GM12874 (cell line): ENCODE data around the gene AP4M1.

ENCODE experiments used
- TF ChIP-seq, protein P1 (sequence below): IDR thresholded peaks from 2 replicates; pipeline ENCODE4 v1.5.1; 2011; ENCODE audit warnings: low read depth, mild to moderate bottlenecking, control low read depth, low read length, moderate library complexity; ENCODE audit not compliant: insufficient read depth

AP4M1 gene

DNA sequence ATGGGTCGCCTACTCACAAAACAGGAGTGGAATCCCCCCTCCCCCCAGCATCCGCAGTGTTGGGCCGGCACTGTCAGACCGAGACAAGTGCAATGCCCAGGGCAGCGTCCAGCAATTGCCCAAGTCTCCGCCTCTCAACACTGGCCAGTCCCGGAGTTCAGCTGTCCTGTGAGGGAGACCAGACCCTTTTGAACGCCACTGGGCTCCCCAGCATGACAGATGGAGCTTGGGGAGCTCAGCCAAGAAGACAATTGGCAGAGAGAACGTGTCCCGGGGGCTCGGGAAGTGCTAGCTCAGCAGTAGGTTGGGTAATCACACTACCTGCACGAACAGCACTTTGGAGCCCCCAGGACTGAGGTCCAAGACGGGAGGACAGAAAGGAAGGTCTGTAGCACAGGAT is 7.9 kb upstream of the AP4M1 start:
- TF ChIP-seq, protein P1, sequence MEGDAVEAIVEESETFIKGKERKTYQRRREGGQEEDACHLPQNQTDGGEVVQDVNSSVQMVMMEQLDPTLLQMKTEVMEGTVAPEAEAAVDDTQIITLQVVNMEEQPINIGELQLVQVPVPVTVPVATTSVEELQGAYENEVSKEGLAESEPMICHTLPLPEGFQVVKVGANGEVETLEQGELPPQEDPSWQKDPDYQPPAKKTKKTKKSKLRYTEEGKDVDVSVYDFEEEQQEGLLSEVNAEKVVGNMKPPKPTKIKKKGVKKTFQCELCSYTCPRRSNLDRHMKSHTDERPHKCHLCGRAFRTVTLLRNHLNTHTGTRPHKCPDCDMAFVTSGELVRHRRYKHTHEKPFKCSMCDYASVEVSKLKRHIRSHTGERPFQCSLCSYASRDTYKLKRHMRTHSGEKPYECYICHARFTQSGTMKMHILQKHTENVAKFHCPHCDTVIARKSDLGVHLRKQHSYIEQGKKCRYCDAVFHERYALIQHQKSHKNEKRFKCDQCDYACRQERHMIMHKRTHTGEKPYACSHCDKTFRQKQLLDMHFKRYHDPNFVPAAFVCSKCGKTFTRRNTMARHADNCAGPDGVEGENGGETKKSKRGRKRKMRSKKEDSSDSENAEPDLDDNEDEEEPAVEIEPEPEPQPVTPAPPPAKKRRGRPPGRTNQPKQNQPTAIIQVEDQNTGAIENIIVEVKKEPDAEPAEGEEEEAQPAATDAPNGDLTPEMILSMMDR: no peak

GRCh38 chr7:100093925-100094486 is 7.4 kb upstream of the AP4M1 start:
- TF ChIP-seq, protein P1: no peak

GRCh38 chr7:100095289-100095688 is 6.2 kb upstream of the AP4M1 start:
- TF ChIP-seq, protein P1: no peak

DNA sequence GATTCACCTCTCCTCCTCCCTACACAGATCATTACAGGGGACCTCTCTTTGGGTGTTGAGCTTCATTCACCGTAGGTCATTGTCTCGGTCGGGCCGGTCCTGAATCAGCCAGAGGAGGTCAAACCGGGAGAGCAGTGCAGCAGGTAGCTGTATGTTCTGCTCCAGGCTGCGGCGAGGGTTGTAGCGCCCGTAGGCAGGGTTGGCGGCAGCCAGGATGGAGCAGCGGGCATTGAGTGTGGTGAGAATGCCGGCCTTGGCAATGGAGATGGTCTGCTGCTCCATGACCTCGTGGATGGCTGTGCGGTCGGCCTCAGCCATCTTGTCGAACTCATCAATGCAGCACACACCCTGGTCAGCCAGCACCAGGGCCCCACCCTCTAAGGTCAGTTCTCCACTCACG is 5.7 kb upstream of the AP4M1 start:
- TF ChIP-seq, protein P1: no peak

DNA sequence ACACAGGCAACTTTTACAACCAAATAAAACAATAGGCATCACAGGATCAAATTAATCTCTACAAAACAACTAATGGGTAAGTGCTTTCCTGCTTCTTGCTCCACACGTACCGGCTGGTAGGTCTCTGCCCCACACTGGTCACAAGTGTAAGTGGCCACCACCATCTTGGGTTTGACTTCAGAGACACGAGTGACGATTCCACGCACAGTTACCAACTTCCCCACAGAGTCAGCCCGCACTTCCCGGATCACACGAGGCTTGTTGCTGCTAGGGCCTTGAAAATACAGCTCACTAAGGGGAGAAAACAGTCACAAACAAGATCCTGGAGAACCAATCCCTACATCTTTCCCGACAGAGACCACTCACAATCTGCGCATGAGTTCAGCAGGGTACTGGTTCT is 2.5 kb upstream of the AP4M1 start:
- TF ChIP-seq, protein P1: no peak

DNA sequence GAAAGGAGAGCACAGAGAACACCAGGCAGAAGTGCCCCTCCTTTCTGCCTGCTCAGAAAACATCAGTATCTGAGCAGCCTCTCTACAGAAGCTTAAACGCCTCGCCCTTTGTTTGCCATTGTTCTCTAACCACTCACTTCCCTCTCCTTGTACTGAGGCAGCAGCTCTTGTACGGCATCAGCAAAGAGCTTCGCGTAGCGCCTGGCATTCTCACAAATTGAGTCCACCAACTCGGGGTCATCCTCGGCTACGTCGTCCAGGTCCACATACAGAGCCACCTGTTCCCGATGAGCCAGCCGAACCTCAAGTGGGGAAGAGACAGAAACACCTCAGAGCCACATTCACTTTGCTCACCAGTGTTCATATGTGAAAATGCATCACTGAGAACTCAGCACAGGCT is 2.0 kb upstream of the AP4M1 start:
- TF ChIP-seq, protein P1: no peak

- TF ChIP-seq, protein P1: no peak
Observed at GRCh38 chr7:100100420-100101015, 925 bp upstream of the AP4M1 start.
